Activated T-helper 2 cell treated with anti-CD3 and anti-CD28 coated beads, Interferon-gamma antibody, Interleukin-2, Interleukin-4, amounts not matched to agents 10 μg/mL and 5 μg/mL and 100 μg/mL, durations not matched to agents 14 hours and 24 hours and 36 hours (primary cell): Measurements from ENCODE around the gene PORCN. TPM values are rescaled to one million over a fixed set of nuclear protein-coding genes. Genes with fewer than 3 reads are reported as not detected.
A peak's percentile ranks its signal among the peaks of the same experiment; 100 is the strongest.
"Not testable (repeated sequence)": the region's sequence is repeated elsewhere in the genome, so short reads cannot be mapped to it uniquely, and the experiment has no call there.

Experiments used
- DNase-seq: peaks from one replicate; pipeline ENCODE4 v3.0.0; 2021; ENCODE audit warnings: low spot score
- H3K27ac Mint-ChIP-seq: one replicate; pipeline ENCODE4 v1.8.0; 2021; ENCODE audit warnings: mixed read lengths
- H3K27me3 Mint-ChIP-seq: one replicate; pipeline ENCODE4 v1.8.0; 2021; ENCODE audit warnings: low read depth, mixed read lengths
- H3K36me3 Mint-ChIP-seq: one replicate; pipeline ENCODE4 v1.8.0; 2021; ENCODE audit warnings: low read depth, mixed read lengths
- H3K4me1 Mint-ChIP-seq: one replicate; pipeline ENCODE4 v1.8.0; 2021; ENCODE audit warnings: low read depth, mixed read lengths
- H3K4me3 Mint-ChIP-seq: one replicate; pipeline ENCODE4 v1.8.0; 2021; ENCODE audit warnings: low read depth, mild to moderate bottlenecking, moderate library complexity, mixed read lengths
- H3K9me3 Mint-ChIP-seq: one replicate; pipeline ENCODE4 v1.8.0; 2021; ENCODE audit warnings: mixed read lengths
- intact Hi-C: fragments of 100-400 bp; cut with micrococcal nuclease; formaldehyde crosslinking; loops from one replicate; pipeline ENCODE4 v1.15.1; 2023
- total RNA-seq: library from RNA; stranded (reverse); gene quantifications from 2 replicates; pipeline ENCODE4 v1.2.3, GENCODE V29; 2022

The PORCN gene
- total RNA-seq, 1 donor from 2014 or later, result 16.5 TPM

DNA sequence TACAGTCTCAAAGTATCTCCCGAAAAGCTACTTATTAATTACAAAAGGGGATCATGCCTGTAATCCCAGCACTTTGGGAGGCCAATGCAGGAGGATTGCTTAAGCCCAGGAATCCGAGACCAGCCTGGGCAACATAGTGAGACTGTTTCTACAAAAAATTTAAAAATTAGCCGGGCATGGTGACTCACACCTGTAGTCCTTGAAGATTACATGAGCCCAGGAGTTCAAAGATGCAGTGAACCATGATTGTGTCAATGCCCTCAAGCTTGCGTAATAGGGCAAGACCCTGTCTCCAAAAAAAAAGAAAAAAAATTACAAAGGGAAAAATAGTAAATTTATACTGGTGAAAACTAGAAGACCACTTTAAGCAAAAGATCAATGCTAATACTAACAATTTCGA is 3.3 kb upstream of the PORCN start:
- Mint-ChIP-seq H3K36me3 (peaks cover 4% of the 10 kb centered on the region), H3K9me3 (no peaks in the 10 kb centered on the region), H3K27me3 (peaks cover 3% of the 10 kb centered on the region), H3K4me1 (peaks cover 10% of the 10 kb centered on the region), H3K4me3 (no peak overlapping the region), H3K27ac (no peak overlapping the region)
- intact Hi-C loops, result no loop called here
- no peak for DNase-seq

DNA sequence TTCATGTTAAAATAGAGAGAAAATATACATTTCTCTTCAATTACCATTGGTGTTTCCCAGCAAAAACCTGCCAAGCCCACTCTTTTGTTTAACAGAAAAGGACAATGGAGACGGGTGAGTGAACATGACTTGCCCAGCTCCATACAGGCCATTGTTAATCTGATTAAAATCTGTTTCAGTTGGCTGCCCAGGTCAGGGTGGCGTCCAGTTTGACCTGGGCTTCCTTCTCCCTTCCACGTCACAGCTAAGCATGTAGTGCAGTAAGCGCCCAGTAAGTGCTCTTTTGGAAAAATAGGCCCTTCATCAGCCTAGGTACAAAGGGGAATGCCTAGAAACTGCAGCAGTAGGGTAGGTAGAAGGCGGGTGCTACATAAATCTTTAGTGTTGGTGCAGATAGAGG is 1.5 kb upstream of the PORCN start:
- Mint-ChIP-seq H3K36me3 (peaks cover 12% of the 10 kb centered on the region), H3K4me3 (peak overlapping the region; percentile 42), H3K4me1 (peaks cover 22% of the 10 kb centered on the region), H3K27ac (no peak overlapping the region), H3K9me3 (no peaks in the 10 kb centered on the region), H3K27me3 (peaks cover 3% of the 10 kb centered on the region)
- DNase-seq, result no peak
- intact Hi-C loops, result no loop called here

DNA sequence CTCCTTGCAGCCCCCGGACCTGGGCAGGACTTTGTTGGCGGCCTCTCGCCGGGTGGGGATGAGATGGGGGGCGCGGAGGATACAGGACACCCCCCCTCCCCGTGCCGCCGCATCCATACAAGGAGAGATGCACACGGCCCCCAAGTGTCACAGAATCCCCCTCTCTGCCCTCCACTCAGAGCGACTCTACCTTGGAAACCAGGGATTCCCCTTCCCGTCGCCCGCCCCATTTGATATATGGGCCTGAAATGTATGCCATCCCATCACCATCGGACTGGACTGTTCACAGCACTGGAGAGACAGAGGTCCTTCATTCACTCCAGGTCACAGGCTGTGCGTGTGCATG is 426 bp downstream of the PORCN start:
- Mint-ChIP-seq H3K27ac (peak overlapping the region; percentile 87), H3K36me3 (peaks cover 12% of the 10 kb centered on the region), H3K4me1 (peaks cover 22% of the 10 kb centered on the region), H3K27me3 (no peaks in the 10 kb centered on the region), H3K9me3 (no peaks in the 10 kb centered on the region), H3K4me3 (peak overlapping the region; percentile 93)
- intact Hi-C loops, result loop anchor here (1.0 kb wide), 1 partner anchor 12 kb away; the partner anchor contains the start of gene EBP
- no peak for DNase-seq

DNA sequence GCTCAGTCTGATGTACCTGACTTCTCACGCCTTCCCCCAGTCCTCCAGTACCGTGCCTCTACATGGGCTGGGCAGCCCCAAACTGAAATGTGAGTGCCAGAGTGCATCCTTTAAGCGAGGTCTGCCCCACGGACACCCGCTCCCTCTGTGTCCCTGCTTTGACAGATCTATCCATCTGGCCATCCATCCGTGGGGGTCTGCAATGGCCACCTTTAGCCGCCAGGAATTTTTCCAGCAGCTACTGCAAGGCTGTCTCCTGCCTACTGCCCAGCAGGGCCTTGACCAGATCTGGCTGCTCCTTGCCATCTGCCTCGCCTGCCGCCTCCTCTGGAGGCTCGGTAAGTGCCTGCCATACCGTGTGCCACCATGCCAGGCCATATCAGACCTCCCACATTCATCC is 827 bp downstream of the PORCN start:
- H3K9me3 Mint-ChIP-seq, result no peaks in the 10 kb centered on the region
- H3K27ac Mint-ChIP-seq, result peak overlapping the region; percentile 87
- intact Hi-C loops, result loop anchor here (1.0 kb wide), 1 partner anchor 12 kb away; the partner anchor contains the start of gene EBP
- H3K27me3 Mint-ChIP-seq, result no peaks in the 10 kb centered on the region
- H3K4me1 Mint-ChIP-seq, result peaks cover 22% of the 10 kb centered on the region
- peak overlapping the region; percentile 93 for H3K4me3 Mint-ChIP-seq
- peaks cover 12% of the 10 kb centered on the region for H3K36me3 Mint-ChIP-seq
- no peak for DNase-seq

DNA sequence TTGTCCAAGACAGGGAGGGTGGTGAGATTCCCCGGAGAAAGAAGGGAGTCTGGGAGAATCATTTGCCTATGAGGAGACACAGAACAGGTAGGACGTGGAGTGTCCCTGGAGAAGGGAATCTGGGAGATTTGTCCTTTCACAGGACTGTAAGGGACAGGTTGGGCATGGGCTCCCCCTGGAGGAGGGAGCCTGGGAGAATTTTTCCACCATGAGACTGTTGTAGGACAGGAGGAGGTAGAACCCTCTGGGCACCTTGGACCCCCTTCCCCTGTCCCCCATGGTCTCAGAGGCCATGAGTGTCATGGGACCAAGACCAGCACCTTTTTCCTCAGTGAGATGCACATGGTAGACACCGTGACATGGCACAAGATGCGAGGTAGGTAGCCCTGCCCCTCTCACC is 2.8 kb downstream of the PORCN start:
- Mint-ChIP-seq H3K27ac (no peak overlapping the region), H3K27me3 (no peaks in the 10 kb centered on the region), H3K9me3 (no peaks in the 10 kb centered on the region), H3K4me3 (peak overlapping the region; percentile 3), H3K36me3 (peaks cover 20% of the 10 kb centered on the region), H3K4me1 (peaks cover 26% of the 10 kb centered on the region)
- intact Hi-C loops, result no loop called here
- no peak for DNase-seq

DNA sequence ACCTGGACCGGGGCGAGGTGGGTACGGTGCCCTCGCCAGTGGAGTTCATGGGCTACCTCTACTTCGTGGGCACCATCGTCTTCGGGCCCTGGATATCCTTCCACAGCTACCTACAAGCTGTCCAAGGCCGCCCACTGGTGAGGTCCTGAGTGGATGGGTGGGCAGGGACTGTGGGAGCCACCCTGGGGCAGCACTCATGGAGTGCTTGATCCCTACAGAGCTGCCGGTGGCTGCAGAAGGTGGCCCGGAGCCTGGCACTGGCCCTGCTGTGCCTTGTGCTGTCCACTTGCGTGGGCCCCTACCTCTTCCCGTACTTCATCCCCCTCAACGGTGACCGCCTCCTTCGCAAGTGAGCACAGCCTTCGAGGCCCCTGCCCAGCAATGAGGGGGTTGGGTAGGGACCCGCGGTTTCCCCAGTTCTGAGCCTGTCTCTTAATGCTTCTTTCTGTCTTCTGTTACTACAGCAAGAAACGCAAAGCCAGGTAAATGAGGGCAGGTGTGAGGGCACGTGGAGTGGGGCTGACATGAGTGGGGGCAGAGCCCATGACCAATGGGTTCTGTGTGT is 3.7 kb downstream of the PORCN start:
- peaks cover 20% of the 10 kb centered on the region for H3K36me3 Mint-ChIP-seq
- peaks cover 26% of the 10 kb centered on the region for H3K4me1 Mint-ChIP-seq
- no peaks in the 10 kb centered on the region for H3K27me3 Mint-ChIP-seq
- no peak overlapping the region for H3K27ac Mint-ChIP-seq
- H3K9me3 Mint-ChIP-seq, result no peaks in the 10 kb centered on the region
- H3K4me3 Mint-ChIP-seq, result no peak overlapping the region
- DNase-seq, result no peak
- intact Hi-C loops, result no loop called here

DNA sequence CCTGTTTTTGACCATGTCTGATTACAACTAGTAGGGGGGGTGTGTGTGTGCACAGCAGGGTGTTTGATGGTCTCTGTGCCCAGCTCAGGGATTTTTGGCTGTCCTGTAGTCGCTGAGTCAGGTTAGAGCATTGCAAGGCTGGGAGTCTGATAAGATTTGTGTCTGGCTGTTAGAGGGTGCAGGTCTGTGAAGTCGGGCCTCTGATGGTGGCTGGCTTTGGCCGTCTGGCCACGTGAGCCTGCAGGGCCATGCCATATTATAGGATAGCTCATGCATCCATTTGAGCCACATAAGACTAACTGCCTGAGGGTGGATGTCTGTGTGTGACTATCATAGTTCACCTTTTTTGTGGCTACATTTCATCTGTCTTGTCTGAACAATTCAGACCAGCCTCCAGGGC is 4.9 kb downstream of the PORCN start:
- intact Hi-C loops, result no loop called here
- Mint-ChIP-seq H3K36me3 (peaks cover 20% of the 10 kb centered on the region), H3K27me3 (no peaks in the 10 kb centered on the region), H3K4me1 (peaks cover 26% of the 10 kb centered on the region), H3K9me3 (no peaks in the 10 kb centered on the region), H3K4me3 (no peak overlapping the region), H3K27ac (no peak overlapping the region)
- no peak for DNase-seq

DNA sequence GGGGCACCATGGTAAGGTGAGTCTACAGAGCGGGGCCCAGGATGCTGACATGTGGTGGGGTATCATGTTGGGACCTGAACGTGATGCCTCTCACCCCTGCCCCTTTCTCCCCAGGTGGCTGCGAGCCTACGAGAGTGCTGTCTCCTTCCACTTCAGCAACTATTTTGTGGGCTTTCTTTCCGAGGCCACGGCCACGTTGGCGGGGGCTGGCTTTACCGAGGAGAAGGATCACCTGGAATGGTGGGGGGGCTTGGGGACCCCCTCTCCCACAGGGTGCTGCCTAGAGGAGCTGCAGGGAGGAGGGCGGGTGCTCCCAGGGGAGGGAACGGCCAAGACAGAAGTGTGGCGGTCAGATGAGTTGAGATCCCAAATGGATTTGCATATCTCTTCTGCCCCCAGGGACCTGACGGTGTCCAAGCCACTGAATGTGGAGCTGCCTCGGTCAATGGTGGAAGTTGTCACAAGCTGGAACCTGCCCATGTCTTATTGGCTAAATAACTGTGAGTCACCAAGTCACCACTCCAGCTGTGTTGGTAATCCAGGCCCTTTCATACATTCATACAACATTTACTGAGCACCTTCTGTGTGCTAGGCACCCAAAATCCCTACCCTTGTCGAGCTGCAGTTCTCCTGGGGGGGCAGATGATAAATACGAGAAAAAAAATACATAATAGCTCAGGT is 5.5 kb downstream of the PORCN start:
- H3K27me3 Mint-ChIP-seq, result no peaks in the 10 kb centered on the region
- intact Hi-C loops, result no loop called here

DNA sequence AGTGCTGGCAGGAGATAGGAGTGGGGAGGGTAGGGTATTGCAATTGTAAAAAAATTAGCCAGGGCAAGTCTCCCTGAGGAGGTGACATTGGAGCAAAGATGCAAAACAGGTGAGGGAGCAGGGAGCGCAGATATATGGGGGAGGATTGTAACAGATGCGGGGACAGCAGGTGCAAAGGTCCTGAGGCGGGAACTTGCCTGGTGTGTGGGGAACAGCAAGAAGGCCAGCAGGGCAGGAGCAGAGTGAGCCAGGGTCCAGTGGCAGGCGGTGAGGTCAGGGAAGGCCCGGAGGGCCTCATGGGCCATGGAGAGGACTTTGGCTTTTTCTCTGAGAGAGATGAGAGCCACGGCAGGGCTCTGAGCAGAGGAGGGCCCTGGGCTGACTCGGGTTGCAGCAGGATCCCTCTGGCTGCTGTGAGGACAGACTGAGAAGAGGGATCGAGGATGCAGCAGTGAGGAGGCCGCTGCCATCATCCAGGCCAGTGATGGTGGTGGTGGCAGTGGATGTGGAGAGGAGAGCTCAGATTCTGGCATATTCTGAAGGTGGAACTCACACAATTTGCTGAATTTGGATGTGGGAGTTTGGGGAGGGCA is 6.2 kb downstream of the PORCN start:
- Mint-ChIP-seq H3K9me3 (no peaks in the 10 kb centered on the region), H3K4me3 (no peak overlapping the region), H3K36me3 (peaks cover 21% of the 10 kb centered on the region), H3K27ac (no peak overlapping the region), H3K27me3 (no peaks in the 10 kb centered on the region), H3K4me1 (peaks cover 22% of the 10 kb centered on the region)
- intact Hi-C loops, result no loop called here
- no peak for DNase-seq

More for the DNA sequence above, 5.5 kb downstream of the PORCN start:
- H3K9me3 Mint-ChIP-seq, result no peaks in the 10 kb centered on the region
- DNase-seq, result no peak
- no peak overlapping the region for H3K4me3 Mint-ChIP-seq
- no peak overlapping the region for H3K27ac Mint-ChIP-seq
- H3K4me1 Mint-ChIP-seq, result peaks cover 26% of the 10 kb centered on the region
- peaks cover 21% of the 10 kb centered on the region for H3K36me3 Mint-ChIP-seq

DNA sequence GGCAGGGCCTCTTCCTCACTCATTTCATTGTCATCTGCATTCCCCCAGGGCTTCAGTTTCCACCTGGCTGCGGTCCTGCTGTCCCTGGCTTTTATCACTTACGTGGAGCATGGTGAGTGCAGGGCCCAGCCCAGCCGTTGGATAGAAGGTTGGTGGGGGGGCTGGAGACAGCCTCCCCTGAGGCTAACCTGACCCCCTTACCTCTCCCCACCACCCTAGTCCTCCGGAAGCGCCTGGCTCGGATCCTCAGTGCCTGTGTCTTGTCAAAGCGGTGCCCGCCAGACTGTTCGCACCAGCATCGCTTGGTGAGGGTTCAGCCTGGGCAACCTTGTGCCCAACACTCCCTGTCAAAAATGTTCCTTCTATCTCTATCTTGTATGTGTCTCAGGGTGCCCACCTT is 7.0 kb downstream of the PORCN start:
- intact Hi-C loops, result no loop called here
- H3K36me3 Mint-ChIP-seq, result peaks cover 22% of the 10 kb centered on the region
- no peak overlapping the region for H3K4me3 Mint-ChIP-seq
- no peak for DNase-seq
- no peak overlapping the region for H3K27ac Mint-ChIP-seq
- H3K27me3 Mint-ChIP-seq, result no peaks in the 10 kb centered on the region
- no peaks in the 10 kb centered on the region for H3K9me3 Mint-ChIP-seq
- peaks cover 23% of the 10 kb centered on the region for H3K4me1 Mint-ChIP-seq

DNA sequence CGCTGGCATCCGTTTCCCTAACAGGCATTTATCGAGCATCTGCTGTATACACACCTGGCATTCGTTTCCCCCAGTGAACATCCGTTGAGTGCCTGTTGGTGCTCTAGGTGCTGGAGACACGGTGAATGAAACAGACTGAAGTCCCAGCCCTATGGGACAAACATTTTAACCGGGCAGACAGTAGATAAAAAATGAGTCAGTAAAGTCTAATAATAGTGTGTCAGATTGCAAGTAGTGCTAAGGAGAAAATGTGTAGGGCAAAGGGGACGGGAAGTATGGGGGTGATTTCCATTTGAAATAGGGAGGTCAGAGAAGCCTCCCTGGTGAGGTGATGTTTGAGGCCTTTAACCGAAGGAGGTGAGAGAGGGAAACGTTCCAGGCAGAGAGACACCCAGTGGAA is 7.5 kb downstream of the PORCN start:
- Mint-ChIP-seq H3K27ac (no peak overlapping the region), H3K4me3 (no peak overlapping the region), H3K36me3 (peaks cover 21% of the 10 kb centered on the region), H3K9me3 (no peaks in the 10 kb centered on the region), H3K27me3 (no peaks in the 10 kb centered on the region), H3K4me1 (peaks cover 24% of the 10 kb centered on the region)
- intact Hi-C loops, result no loop called here
- DNase-seq, result no peak

DNA sequence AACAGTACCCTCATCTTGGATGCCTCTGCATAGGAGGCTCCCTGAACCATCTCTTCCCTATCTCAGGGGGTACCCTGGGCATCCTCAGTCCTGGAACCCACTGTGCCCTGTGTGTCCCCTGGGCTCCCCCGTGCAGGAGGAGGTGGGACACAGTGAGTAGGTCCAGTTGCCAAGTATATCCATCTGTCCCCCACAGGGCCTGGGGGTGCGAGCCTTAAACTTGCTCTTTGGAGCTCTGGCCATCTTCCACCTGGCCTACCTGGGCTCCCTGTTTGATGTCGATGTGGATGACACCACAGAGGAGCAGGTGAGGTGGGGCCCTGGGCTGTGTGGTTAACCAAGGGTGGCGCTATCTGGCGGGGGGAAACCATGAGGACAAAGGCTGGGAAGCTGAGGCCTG is 8.2 kb downstream of the PORCN start:
- H3K4me3 Mint-ChIP-seq, result no peak overlapping the region
- H3K9me3 Mint-ChIP-seq, result no peaks in the 10 kb centered on the region
- H3K36me3 Mint-ChIP-seq, result peaks cover 20% of the 10 kb centered on the region
- H3K4me1 Mint-ChIP-seq, result peaks cover 21% of the 10 kb centered on the region
- intact Hi-C loops, result no loop called here
- no peaks in the 10 kb centered on the region for H3K27me3 Mint-ChIP-seq
- DNase-seq, result no peak
- H3K27ac Mint-ChIP-seq, result no peak overlapping the region

DNA sequence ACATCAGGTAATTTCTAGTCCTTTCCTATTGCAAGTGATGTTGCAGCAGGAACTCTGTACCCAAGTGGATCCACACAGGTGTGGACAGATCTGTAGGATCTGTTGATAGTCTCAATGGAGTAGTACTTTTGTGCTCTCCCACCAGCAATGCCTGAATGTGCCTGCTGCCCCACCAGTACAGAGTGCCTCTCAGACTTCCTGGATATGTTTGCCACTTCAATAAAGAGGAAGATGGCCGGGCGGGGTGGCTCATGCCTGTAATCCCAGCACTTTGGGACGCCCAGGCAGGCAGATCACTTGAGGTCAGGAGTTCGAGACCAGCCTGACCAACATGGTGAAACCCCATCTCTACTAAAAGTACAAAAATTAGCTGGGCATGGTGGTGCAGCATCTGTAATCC is 10.7 kb downstream of the PORCN start:
- intact Hi-C loops, DNase-seq, H3K27me3 Mint-ChIP-seq, H3K9me3 Mint-ChIP-seq, H3K4me3 Mint-ChIP-seq: not testable (repeated sequence)
- Mint-ChIP-seq H3K36me3 (peaks cover 28% of the 10 kb centered on the region), H3K4me1 (peaks cover 24% of the 10 kb centered on the region), H3K27ac (peak overlapping the region; percentile 35)
